Measurements from ENCODE around the gene DYNC2I2. TPM values are rescaled to one million over a fixed set of nuclear protein-coding genes. Genes with fewer than 3 reads are reported as not detected.
A peak's percentile ranks its signal among the peaks of the same experiment; 100 is the strongest.

Gene DYNC2I2
- total RNA-seq, 1 experiment from 2014 or later, result 225 TPM

DNA sequence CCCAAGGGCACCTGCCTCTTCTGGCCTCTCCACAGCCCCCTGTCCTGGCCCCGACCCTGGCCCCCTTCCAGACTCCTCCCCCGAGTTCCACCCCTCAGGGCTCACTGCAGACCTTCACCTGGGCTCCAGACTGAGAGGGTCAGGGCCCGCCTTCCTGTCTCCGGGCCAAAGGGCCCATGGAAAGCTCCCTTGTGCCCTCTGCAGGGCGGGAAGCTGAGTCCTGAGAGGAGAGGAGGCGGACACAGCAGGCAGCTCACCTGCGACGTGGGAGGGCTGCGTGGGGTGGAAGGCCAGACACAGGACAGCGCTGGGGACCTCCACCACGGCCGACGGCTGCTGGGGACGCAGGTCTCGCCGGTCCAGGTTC is 20.6 kb downstream of the DYNC2I2 start:
- 0 out of 2 replicates have a peak overlapping the region, but pooled peaks have one; percentile 5 for H2AFZ ChIP-seq

DNA sequence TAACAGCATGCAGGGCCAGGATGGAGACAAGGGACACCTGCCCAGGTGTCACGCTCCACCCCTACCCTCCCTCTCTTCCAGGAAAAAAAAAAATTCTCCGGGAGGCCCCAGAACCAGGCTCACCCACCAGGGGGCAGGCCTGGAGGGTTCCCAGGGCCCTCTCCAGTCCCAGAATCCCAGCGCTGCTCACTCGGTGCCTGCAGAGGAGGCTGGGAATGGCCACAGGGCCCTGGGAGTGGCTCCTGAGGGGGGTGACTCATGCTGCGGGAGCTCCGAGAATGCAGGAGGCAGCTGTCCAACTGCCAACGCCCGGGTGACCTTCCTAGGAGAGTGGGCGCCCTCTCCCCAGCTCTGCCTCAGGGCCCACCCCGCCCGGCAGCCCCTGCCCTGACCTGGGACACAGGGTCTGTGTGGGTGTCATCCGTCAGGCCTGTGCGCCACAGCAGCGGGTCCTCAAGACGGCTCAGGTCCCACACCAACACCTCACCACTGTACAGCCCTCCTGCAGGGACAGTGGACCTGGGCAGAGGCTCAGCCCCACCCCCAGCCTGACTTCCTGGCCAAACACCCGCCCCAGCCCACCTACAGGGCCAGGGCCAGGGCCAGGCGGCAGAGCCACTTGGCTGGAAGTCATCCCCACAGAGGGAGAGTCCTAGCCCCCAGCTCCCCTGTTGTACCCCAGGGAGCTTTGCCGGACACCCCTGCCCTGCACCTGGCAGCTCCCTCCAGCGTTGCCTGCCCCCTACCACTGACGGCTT is 21.2 kb downstream of the DYNC2I2 start:
- no peaks in the 10 kb centered on the region for H3K9me3 ChIP-seq (ENCODE audit: insufficient read depth, low read depth)
- peaks cover 18% of the 10 kb centered on the region for H3K36me3 ChIP-seq (ENCODE audit: low read depth)
- TF ChIP-seq, protein P1, sequence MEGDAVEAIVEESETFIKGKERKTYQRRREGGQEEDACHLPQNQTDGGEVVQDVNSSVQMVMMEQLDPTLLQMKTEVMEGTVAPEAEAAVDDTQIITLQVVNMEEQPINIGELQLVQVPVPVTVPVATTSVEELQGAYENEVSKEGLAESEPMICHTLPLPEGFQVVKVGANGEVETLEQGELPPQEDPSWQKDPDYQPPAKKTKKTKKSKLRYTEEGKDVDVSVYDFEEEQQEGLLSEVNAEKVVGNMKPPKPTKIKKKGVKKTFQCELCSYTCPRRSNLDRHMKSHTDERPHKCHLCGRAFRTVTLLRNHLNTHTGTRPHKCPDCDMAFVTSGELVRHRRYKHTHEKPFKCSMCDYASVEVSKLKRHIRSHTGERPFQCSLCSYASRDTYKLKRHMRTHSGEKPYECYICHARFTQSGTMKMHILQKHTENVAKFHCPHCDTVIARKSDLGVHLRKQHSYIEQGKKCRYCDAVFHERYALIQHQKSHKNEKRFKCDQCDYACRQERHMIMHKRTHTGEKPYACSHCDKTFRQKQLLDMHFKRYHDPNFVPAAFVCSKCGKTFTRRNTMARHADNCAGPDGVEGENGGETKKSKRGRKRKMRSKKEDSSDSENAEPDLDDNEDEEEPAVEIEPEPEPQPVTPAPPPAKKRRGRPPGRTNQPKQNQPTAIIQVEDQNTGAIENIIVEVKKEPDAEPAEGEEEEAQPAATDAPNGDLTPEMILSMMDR (conservative IDR thresholded peaks at IDR 0.05), result peak; percentile 92
- no peak for TF ChIP-seq EZH2 (IDR thresholded peaks at IDR 0.05; ENCODE audit: low read depth)
- POLR2A ChIA-PET (ENCODE audit: unreplicated experiment), result interaction anchor here (0.5 to 2.0 kb wide), 13 partner anchors 49 to 1138 kb away, joined by 3 to 21 read pairs (median 4); partner anchors contain the start of genes ENDOG and SET
- BruUV-seq (replicated peaks), result no TSS peak
- peak overlapping the region; percentile 5; the same call in 1 of the 2 replicates for H2AFZ ChIP-seq
- no peaks in the 10 kb centered on the region for H3K79me2 ChIP-seq (ENCODE audit: low read depth)
- peak overlapping the region; percentile 93 for H3K27ac ChIP-seq
- H3F3A ChIP-seq (ENCODE audit: insufficient read depth, low read depth), result peaks cover 39% of the 10 kb centered on the region; the same call in 1 of the 2 replicates
- no peaks in the 10 kb centered on the region for H4K20me1 ChIP-seq (ENCODE audit: insufficient read depth)
- H3K4me2 ChIP-seq, result peak overlapping the region; percentile 80
- peak overlapping the region; percentile 50 for H3K4me3 ChIP-seq
- peak; percentile 95 to 100 for DNase-seq
- CTCF ChIA-PET, result interaction anchor here (0.5 to 0.6 kb wide), 5 partner anchors 13 to 331 kb away, joined by 3 to 5 read pairs (median 4); partner anchors contain the start of gene SET
- H3K27me3 ChIP-seq (ENCODE audit: insufficient read depth, low read depth), result no peaks in the 10 kb centered on the region
- intact Hi-C loops (cut with micrococcal nuclease; ENCODE audit: unreplicated experiment), result loop anchor here (1.0 to 5.0 kb wide), 10 partner anchors 21 to 392 kb away; partner anchors contain the start of genes DYNC2I2, ENDOG, SET and SH3GLB2
- peaks cover 32% of the 10 kb centered on the region for H3K4me1 ChIP-seq (replicated peaks; ENCODE audit: insufficient read depth)
- no peaks in the 10 kb centered on the region for H3K9me2 ChIP-seq (ENCODE audit: insufficient read depth)

More for the DNA sequence above, 20.6 kb downstream of the DYNC2I2 start:
- Histone ChIP-seq H4K20me1 (ENCODE audit: insufficient read depth) (no peaks in the 10 kb centered on the region), H3K27me3 (ENCODE audit: insufficient read depth, low read depth) (no peaks in the 10 kb centered on the region), H3K27ac (peak overlapping the region; percentile 93), H3K9me2 (ENCODE audit: insufficient read depth) (no peaks in the 10 kb centered on the region), H3K4me2 (peak overlapping the region; percentile 80), H3K4me3 (peak overlapping the region; percentile 50), H3K4me1 (replicated peaks; ENCODE audit: insufficient read depth) (peaks cover 32% of the 10 kb centered on the region), H3K79me2 (ENCODE audit: low read depth) (no peaks in the 10 kb centered on the region), H3F3A (ENCODE audit: insufficient read depth, low read depth) (peaks cover 39% of the 10 kb centered on the region; the same call in 1 of the 2 replicates), H3K9me3 (ENCODE audit: insufficient read depth, low read depth) (no peaks in the 10 kb centered on the region), H3K36me3 (ENCODE audit: low read depth) (peaks cover 20% of the 10 kb centered on the region)
- ChIA-PET CTCF (interaction anchor here (0.5 to 0.7 kb wide), 2 partner anchors 10 to 332 kb away, joined by 3 to 4 read pairs; no protein-coding TSS in a partner anchor), POLR2A (ENCODE audit: unreplicated experiment) (interaction anchor here (0.5 to 2.0 kb wide), 13 partner anchors 48 to 1137 kb away, joined by 3 to 21 read pairs (median 4); partner anchors contain the start of genes ENDOG, SET and SPTAN1)
- intact Hi-C loops (cut with micrococcal nuclease; ENCODE audit: unreplicated experiment), result loop anchor here (2.0 to 5.0 kb wide), 5 partner anchors 21 to 391 kb away; partner anchors contain the start of genes DYNC2I2, SET and SH3GLB2
- TSS peak; percentile 32 for BruUV-seq (replicated peaks)
- TF ChIP-seq, protein P1 (conservative IDR thresholded peaks at IDR 0.05), result peak; percentile 57; the same call in 1 of the 2 replicates
- TF ChIP-seq EZH2 (IDR thresholded peaks at IDR 0.05; ENCODE audit: low read depth), result no peak
- peak; percentile 86 to 96 for DNase-seq

DNA sequence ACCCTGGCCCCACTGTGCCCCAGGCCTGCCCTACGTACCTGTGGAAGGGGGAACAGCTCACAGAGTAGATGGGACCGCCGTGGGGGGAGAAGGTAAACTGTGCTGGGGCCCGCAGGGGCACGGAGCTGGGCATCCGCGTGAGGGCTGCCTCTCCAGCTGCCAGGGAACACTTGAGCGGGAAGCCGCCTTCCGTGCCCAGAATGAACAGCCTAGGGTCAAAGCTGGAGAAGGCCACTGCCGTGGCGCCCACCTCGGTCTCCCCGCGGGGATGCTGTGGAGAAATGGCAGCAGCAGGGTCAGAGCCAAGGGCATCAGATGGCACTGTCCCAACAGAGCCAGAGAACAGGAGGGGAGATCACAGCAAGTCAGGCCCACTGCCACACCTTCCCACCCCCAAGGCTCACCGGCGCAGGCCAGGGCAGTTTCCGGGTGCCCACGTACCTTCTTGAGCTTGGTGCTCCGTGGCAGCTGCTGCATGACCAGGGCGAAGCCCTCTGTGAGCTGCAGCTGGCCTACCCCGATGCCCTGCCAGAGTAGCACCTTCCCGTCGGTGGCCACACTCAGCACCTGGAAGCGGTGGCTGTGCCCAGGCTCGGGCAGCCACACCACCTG is 21.9 kb downstream of the DYNC2I2 start:
- Histone ChIP-seq H3K36me3 (ENCODE audit: low read depth) (peaks cover 15% of the 10 kb centered on the region), H3K4me3 (no peak overlapping the region)
- no TSS peak for BruUV-seq (replicated peaks)

More for the DNA sequence above, 21.9 kb downstream of the DYNC2I2 start:
- Histone ChIP-seq H3K4me2 (peak overlapping the region; percentile 66), H4K20me1 (ENCODE audit: insufficient read depth) (no peaks in the 10 kb centered on the region), H3K9me2 (ENCODE audit: insufficient read depth) (no peaks in the 10 kb centered on the region), H3K9me3 (ENCODE audit: insufficient read depth, low read depth) (no peaks in the 10 kb centered on the region), H3K27ac (no peak overlapping the region), H3F3A (ENCODE audit: insufficient read depth, low read depth) (peaks cover 43% of the 10 kb centered on the region; the same call in 1 of the 2 replicates), H2AFZ (no peak overlapping the region), H3K4me1 (replicated peaks; ENCODE audit: insufficient read depth) (peaks cover 32% of the 10 kb centered on the region), H3K79me2 (ENCODE audit: low read depth) (no peaks in the 10 kb centered on the region), H3K27me3 (ENCODE audit: insufficient read depth, low read depth) (no peaks in the 10 kb centered on the region)
- ChIA-PET CTCF (interaction anchor here (0.5 to 0.6 kb wide), 4 partner anchors 14 to 196 kb away, joined by 3 to 5 read pairs (median 4); partner anchors contain the start of gene SET), POLR2A (ENCODE audit: unreplicated experiment) (interaction anchor here (0.5 to 2.0 kb wide), 7 partner anchors 50 to 442 kb away, joined by 3 to 21 read pairs (median 5); partner anchors contain the start of genes SET and SPOUT1)
- no peak for TF ChIP-seq EZH2 (IDR thresholded peaks at IDR 0.05; ENCODE audit: low read depth)
- TF ChIP-seq, protein P1 (conservative IDR thresholded peaks at IDR 0.05), result no peak
- DNase-seq, result no peak
- intact Hi-C loops (cut with micrococcal nuclease; ENCODE audit: unreplicated experiment), result loop anchor here (1.0 to 5.0 kb wide), 8 partner anchors 49 to 393 kb away; partner anchors contain the start of genes ENDOG, SH3GLB2, TBC1D13 and ZDHHC12
